A549 treated with RU486 at 1 μM for 4 hours (cell line): ENCODE data around the gene ZNF541. TPM values are rescaled to one million over a fixed set of nuclear protein-coding genes. Genes with fewer than 3 reads are reported as not detected.

ENCODE experiments used
- total RNA-seq: library from RNA; stranded (reverse); fragments of 200-300 nt; extraction: Qiagen RNA extraction; gene quantifications from 5 replicates; pipeline ENCODE4 v1.2.3, GENCODE V29; 2022; ENCODE audit warnings: low read depth

Gene ZNF541, protein sequence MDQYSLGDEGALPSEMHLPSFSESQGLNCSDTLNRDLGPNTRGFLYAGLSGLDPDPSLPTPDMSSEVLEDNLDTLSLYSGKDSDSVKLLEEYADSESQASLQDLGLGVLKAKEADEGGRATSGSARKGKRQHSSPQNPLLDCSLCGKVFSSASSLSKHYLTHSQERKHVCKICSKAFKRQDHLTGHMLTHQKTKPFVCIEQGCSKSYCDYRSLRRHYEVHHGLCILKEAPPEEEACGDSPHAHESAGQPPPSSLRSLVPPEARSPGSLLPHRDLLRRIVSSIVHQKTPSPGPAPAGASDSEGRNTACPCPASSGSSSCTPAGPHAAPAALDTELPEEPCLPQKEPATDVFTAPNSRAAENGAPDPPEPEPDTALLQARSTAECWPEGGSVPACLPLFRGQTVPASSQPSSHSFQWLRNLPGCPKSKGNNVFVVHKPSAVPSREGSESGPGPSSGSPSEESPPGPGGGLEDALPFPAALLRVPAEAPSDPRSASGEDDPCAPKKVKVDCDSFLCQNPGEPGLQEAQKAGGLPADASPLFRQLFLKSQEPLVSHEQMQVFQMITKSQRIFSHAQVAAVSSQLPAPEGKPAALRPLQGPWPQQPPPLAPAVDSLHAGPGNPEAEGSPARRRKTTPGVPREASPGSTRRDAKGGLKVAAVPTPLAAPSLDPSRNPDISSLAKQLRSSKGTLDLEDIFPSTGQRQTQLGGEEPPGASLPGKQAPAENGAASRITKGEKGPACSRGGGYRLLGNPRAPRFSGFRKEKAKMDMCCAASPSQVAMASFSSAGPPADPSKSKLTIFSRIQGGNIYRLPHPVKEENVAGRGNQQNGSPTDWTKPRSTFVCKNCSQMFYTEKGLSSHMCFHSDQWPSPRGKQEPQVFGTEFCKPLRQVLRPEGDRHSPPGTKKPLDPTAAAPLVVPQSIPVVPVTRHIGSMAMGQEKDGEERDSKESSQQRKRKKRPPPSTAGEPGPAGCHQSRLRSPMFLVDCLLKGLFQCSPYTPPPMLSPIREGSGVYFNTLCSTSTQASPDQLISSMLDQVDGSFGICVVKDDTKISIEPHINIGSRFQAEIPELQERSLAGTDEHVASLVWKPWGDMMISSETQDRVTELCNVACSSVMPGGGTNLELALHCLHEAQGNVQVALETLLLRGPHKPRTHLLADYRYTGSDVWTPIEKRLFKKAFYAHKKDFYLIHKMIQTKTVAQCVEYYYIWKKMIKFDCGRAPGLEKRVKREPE (N-terminal part only)
- not detected in 5 replicates for total RNA-seq

GRCh38 chr19:47573071-47574026 lies at the start of gene ZNF541:
ZNF541 (minus strand) TSS chr19:47573148; CDS start chr19:47555856, 17,292 bp downstream.

DNA sequence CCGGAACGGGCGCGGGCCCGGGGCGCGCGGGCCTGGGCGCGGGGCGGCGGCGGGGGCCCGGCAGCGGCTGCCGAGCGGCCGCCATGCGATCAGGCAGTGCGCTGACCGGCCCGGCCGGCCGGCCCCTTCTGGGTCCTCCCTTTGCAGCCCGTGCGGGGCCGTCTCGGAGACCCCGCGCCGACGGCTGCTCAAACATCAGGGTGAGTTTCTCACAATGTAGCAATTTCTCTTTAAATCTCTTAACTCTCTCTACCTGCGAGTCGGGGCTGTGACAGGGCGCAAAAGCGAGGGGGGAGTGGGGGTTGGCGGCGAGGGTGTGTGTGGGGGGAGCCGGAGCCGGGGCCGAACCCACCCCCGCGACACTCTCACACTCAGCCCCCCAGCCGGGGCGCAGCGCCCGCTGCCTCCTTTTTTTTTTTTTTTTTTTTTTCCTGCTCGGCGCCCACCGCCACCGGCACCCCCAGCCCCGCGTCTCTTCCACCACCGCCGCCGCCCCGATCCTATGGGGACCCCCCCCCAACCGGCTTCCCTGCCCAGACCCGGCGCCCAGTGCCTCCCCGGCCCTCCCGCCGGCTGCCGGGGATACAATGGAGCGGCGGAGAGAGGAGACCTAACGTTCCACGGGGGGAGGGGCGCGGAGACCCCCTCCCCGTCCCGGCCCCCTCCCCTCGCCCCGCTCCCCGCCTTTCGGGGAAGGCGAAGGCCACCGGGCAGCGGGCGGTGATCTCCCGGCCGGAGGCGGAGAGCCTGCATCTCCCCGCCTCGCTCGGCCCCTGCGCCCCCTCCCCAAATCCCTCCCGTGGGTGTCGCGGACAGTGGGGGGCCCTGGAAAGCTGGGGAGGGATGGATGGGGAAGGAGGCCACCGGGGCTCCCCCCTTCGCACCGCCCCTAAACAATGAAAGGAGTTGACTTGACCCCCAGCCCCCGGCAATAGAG lies 36.3 kb upstream of the ZNF541 start, which contains the start of gene BICRA:
Gene BICRA (plus strand): TSS at position 166 of the 937 bp plus-strand sequence. CDS start 64,441 bp downstream, outside the sequence.

Other genes starting within 250 kb of the ZNF541 start
- 1.0 to 2.6 TPM (median 1.5 TPM) in 5 replicates for gene C5AR2, start 241.0 kb downstream of the ZNF541 start, total RNA-seq
- 22.8 to 35.5 TPM (median 34.0 TPM) in 5 replicates for gene DHX34, start 223.8 kb downstream of the ZNF541 start, total RNA-seq
- 27.7 to 39.5 TPM (median 34.3 TPM) in 5 replicates for gene MEIS3, start 153.6 kb downstream of the ZNF541 start, total RNA-seq
- 0.26 to 0.44 TPM (median 0.35 TPM) in 5 replicates for gene SLC8A2, start 101.3 kb downstream of the ZNF541 start, total RNA-seq
- gene KPTN, start 88.9 kb downstream of the ZNF541 start, total RNA-seq = 16.1 to 27.2 TPM (median 20.3 TPM) in 5 replicates
- gene NAPA, start 58.1 kb downstream of the ZNF541 start, total RNA-seq = 79.9 to 112 TPM (median 91.8 TPM) in 5 replicates
- gene BICRA, start 36.0 kb upstream of the ZNF541 start, total RNA-seq = 10.4 to 16.1 TPM (median 13.6 TPM) in 5 replicates
- gene EHD2, start 140.3 kb upstream of the ZNF541 start, total RNA-seq = 107 to 145 TPM (median 121 TPM) in 5 replicates
- gene NOP53, start 172.4 kb upstream of the ZNF541 start, total RNA-seq = 248 to 294 TPM (median 261 TPM) in 5 replicates
- gene SELENOW, start 205.6 kb upstream of the ZNF541 start, total RNA-seq = 88.7 to 160 TPM (median 151 TPM) in 5 replicates
- gene TPRX1, start 231.4 kb upstream of the ZNF541 start, total RNA-seq = not detected in 5 replicates
- gene CRX, start 248.8 kb upstream of the ZNF541 start, total RNA-seq = not detected in 5 replicates